DOHH2 (cell line): ENCODE data around the gene SLC26A8.
A peak's percentile ranks its signal among the peaks of the same experiment; 100 is the strongest.

Experiments
- CTCF ChIP-seq: fragments of 200-600 bp; sonication (generic); IDR thresholded peaks from one replicate; pipeline ENCODE4 v1.5.1; 2014; ENCODE audit warnings: antibody characterized with exemption, mild to moderate bottlenecking, low read depth, low read length; ENCODE audit not compliant: poor library complexity, severe bottlenecking
- EZH2phosphoT487 ChIP-seq: fragments of 200-600 bp; sonication (generic); IDR thresholded peaks from 2 replicates; pipeline ENCODE4 v1.6.1; 2017; ENCODE audit warnings: borderline replicate concordance, mild to moderate bottlenecking, antibody characterized with exemption, low read length, moderate library complexity, mixed read lengths

DNA sequence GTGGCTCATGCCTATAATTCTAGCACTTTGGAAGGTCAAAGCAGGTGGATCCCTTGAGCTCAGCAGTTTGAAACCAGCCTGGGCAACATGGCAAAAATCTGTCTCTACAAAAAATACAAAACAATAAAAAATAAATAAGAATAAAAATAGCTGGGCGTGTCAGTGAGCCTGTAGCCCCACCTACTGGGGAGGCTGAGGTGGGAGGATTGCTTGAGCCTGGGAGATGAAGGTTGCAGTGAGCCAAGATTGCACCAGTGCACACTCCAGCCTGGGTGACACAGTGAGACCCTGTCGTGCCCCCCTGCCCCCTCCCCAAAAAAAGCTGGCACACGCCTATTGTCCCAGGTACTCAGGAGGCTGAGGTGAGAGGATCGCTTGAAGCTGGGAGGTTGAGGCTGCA is 68.5 kb downstream of the SLC26A8 start:
- peak; percentile 20 for TF ChIP-seq CTCF
- TF ChIP-seq EZH2phosphoT487, result no peak
